ENCODE results near the gene STK38. TPM values are rescaled to one million over a fixed set of nuclear protein-coding genes. Genes with fewer than 3 reads are reported as not detected.

The STK38 gene
- total and polyA plus RNA-seq, 2 donors (not counting 1 experiment from before 2014, with no cell fraction given), result 26.1 to 67.4 TPM

DNA sequence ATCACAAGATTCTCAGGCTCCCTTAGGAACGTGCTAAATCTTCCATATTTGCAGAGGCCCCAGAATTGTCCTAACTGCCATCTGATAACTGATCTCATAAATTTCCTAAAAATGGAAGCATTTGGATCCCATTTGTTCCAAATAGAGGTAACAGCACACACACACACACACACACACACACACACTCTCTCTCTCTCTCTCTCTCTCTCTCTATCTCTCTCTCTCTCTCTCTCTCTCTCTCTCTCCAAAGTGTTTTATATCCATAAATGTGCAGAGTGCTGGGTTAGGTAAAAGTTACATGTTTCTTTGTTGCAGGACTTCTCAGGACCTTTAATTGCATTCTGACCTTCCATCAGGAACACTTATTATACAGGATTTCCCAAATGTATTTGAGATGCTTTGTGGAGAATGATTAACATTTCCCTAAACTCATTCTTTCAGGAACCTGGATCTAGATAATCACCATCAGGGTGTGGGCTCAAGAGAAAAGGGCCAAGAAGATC lies 8.5 kb upstream of the STK38 start:
- no peak overlapping the region for H3K9ac ChIP-seq (ENCODE audit: low read length)
- H3K79me2 ChIP-seq (ENCODE audit: control insufficient read depth, insufficient read depth, low read length), result no peaks in the 10 kb centered on the region
- H3K4me2 ChIP-seq (replicated peaks; ENCODE audit: low read depth, low read length, poor library complexity, severe bottlenecking), result no peak overlapping the region
- Mint-ChIP-seq H3K9me3 (ENCODE audit: insufficient read depth) (no peaks in the 10 kb centered on the region), H3K27ac (no peak overlapping the region), H3K27me3 (no peaks in the 10 kb centered on the region), H3K4me1 (peaks cover 12% of the 10 kb centered on the region), H3K4me3 (no peak overlapping the region)
- no peak overlapping the region for H3K4me3 ChIP-seq (ENCODE audit: control extremely low read depth in 1 of 5, extremely low read depth in 1 of 5, insufficient read depth in 1 of 5, low read depth in 2 of 5, low read length in 4 of 5)
- no peaks in the 10 kb centered on the region for H3K27me3 ChIP-seq (replicated peaks in 1 of 4; ENCODE audit: control extremely low read depth in 1 of 4, control insufficient read depth in 3 of 4, insufficient read depth in 4 of 4, low read length in 3 of 4)
- H4K20me1 ChIP-seq (ENCODE audit: control insufficient read depth, insufficient read depth, low read length, poor library complexity, severe bottlenecking), result no peaks in the 10 kb centered on the region
- intact Hi-C loops (cut with micrococcal nuclease), result no loop called here
- DNase-seq (no peak), ATAC-seq (ENCODE audit: low read depth) (no peak)
- H3K4me1 ChIP-seq (ENCODE audit: control insufficient read depth in 2 of 2, insufficient read depth in 2 of 2, low read length in 2 of 2), result peaks cover 8 to 10% of the 10 kb centered on the region in 2 donors
- no peaks in the 10 kb centered on the region for H3K36me3 ChIP-seq (replicated peaks in 1 of 2; ENCODE audit: control extremely low read depth in 1 of 2, control insufficient read depth in 1 of 2, extremely low read depth in 1 of 2, insufficient read depth in 2 of 2, low read length in 1 of 2)
- POLR2A ChIA-PET, result no interaction called here
- WGBS (ENCODE audit: insufficient coverage), result no CpG with 5 or more reads among the region's 1 CpG
- no peaks in the 10 kb centered on the region for H3K9me3 ChIP-seq (ENCODE audit: control extremely low read depth in 1 of 3, control insufficient read depth in 2 of 3, insufficient read depth in 1 of 3, low read length in 2 of 3)
- H2AFZ ChIP-seq (ENCODE audit: insufficient read depth, low read depth, low read length, poor library complexity, severe bottlenecking), result no peak overlapping the region
- CTCF ChIA-PET, result no interaction called here
- H3K27ac ChIP-seq (ENCODE audit: low read length in 2 of 2), result no peak overlapping the region
- TF ChIP-seq EZH2 (IDR thresholded peaks at IDR 0.05; ENCODE audit: borderline replicate concordance, insufficient read depth, low read depth, low read length, poor library complexity, severe bottlenecking), result no peak
- TF ChIP-seq, protein P1, sequence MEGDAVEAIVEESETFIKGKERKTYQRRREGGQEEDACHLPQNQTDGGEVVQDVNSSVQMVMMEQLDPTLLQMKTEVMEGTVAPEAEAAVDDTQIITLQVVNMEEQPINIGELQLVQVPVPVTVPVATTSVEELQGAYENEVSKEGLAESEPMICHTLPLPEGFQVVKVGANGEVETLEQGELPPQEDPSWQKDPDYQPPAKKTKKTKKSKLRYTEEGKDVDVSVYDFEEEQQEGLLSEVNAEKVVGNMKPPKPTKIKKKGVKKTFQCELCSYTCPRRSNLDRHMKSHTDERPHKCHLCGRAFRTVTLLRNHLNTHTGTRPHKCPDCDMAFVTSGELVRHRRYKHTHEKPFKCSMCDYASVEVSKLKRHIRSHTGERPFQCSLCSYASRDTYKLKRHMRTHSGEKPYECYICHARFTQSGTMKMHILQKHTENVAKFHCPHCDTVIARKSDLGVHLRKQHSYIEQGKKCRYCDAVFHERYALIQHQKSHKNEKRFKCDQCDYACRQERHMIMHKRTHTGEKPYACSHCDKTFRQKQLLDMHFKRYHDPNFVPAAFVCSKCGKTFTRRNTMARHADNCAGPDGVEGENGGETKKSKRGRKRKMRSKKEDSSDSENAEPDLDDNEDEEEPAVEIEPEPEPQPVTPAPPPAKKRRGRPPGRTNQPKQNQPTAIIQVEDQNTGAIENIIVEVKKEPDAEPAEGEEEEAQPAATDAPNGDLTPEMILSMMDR (IDR thresholded peaks at IDR 0.05), result no peak

DNA sequence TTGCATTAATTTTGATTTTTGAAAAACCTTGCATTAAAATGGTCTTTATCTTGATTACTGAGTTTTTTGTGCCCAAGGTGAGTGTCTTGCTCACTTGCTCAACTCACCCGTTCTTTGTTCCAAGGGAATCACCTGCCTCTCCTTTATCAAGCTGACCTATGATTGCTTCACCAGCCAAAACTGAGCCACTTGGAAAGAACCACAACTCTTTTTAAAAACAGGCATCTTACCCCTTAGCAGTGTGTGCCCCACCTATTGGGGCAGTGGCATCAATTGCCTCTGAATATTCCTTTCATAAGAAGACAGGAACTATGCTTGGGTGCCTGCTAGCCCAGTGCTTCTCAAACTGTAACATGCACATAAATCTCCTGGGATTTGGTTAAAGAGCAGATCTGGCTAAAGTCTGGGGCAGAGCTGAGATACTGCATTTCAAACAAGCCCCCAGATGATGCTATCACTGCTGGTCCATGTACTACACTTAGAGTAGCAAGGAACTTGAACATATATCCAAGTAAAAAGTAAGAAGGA lies 3.3 kb upstream of the STK38 start:
- H3K4me1 ChIP-seq (ENCODE audit: control insufficient read depth in 2 of 2, insufficient read depth in 2 of 2, low read length in 2 of 2), result peaks cover 25 to 33% of the 10 kb centered on the region in 2 donors
- H3K9me3 Mint-ChIP-seq (ENCODE audit: insufficient read depth), result no peaks in the 10 kb centered on the region
- H3K4me3 Mint-ChIP-seq, result peak overlapping the region; percentile 18
- no peak overlapping the region for H3K27ac ChIP-seq (ENCODE audit: low read length in 2 of 2)
- H4K20me1 ChIP-seq (ENCODE audit: control insufficient read depth, insufficient read depth, low read length, poor library complexity, severe bottlenecking), result no peaks in the 10 kb centered on the region
- no peak overlapping the region for H2AFZ ChIP-seq (ENCODE audit: insufficient read depth, low read depth, low read length, poor library complexity, severe bottlenecking)
- POLR2A ChIA-PET, result interaction anchor here (0.6 kb wide), 2 partner anchors 94 to 129 kb away, joined by 6 to 8 read pairs; no protein-coding TSS in a partner anchor
- H3K4me2 ChIP-seq (replicated peaks; ENCODE audit: low read depth, low read length, poor library complexity, severe bottlenecking), result peak overlapping the region; percentile 32
- H3K36me3 ChIP-seq (replicated peaks in 1 of 2; ENCODE audit: control extremely low read depth in 1 of 2, control insufficient read depth in 1 of 2, extremely low read depth in 1 of 2, insufficient read depth in 2 of 2, low read length in 1 of 2), result no peaks in the 10 kb centered on the region
- peak; percentile 19 for ATAC-seq (ENCODE audit: low read depth)
- H3K4me3 ChIP-seq (ENCODE audit: control extremely low read depth in 1 of 5, extremely low read depth in 1 of 5, insufficient read depth in 1 of 5, low read depth in 2 of 5, low read length in 4 of 5), result no peak overlapping the region
- intact Hi-C loops (cut with micrococcal nuclease), result no loop called here
- H3K4me1 Mint-ChIP-seq, result peaks cover 35% of the 10 kb centered on the region
- DNase-seq, result peak; percentile 46
- no peaks in the 10 kb centered on the region for H3K27me3 ChIP-seq (replicated peaks in 1 of 4; ENCODE audit: control extremely low read depth in 1 of 4, control insufficient read depth in 3 of 4, insufficient read depth in 4 of 4, low read length in 3 of 4)
- no peaks in the 10 kb centered on the region for H3K27me3 Mint-ChIP-seq
- TF ChIP-seq EZH2 (IDR thresholded peaks at IDR 0.05; ENCODE audit: borderline replicate concordance, insufficient read depth, low read depth, low read length, poor library complexity, severe bottlenecking), result no peak
- TF ChIP-seq, protein P1 (IDR thresholded peaks at IDR 0.05), result no peak
- 14% methylated on average over 1 of the region's 1 CpG for WGBS (ENCODE audit: insufficient coverage)
- H3K9ac ChIP-seq (ENCODE audit: low read length), result no peak overlapping the region
- peak overlapping the region; percentile 54 for H3K27ac Mint-ChIP-seq
- CTCF ChIA-PET, result no interaction called here
- peaks cover 29% of the 10 kb centered on the region for H3K79me2 ChIP-seq (ENCODE audit: control insufficient read depth, insufficient read depth, low read length)
- no peaks in the 10 kb centered on the region for H3K9me3 ChIP-seq (ENCODE audit: control extremely low read depth in 1 of 3, control insufficient read depth in 2 of 3, insufficient read depth in 1 of 3, low read length in 2 of 3)

Measured in B cell (primary cell).